ENCODE results near the gene KCNN3.

GRCh38 chr1:154726896-154727753, 143.0 kb downstream of the KCNN3 start:
- TF ChIP-seq GABPA (IDR thresholded peaks at IDR 0.05; ENCODE audit: borderline replicate concordance, insufficient read depth, low read length) (no peak), CHD2 (IDR thresholded peaks at IDR 0.05; ENCODE audit: low read length) (no peak), EZH2 (IDR thresholded peaks at IDR 0.05; ENCODE audit: low read depth, low read length, severe bottlenecking) (no peak), CTCF (IDR thresholded peaks at IDR 0.05; ENCODE audit: control extremely low read depth in 1 of 3, insufficient read depth in 1 of 3, low read depth in 1 of 3, low read length in 3 of 3) (peak in 2 of 3 experiments; percentile 18 to 28; a peak in 2 of 4 replicates), POLR2A (IDR thresholded peaks at IDR 0.05; ENCODE audit: control extremely low read depth in 1 of 2, low read depth in 2 of 2, low read length in 2 of 2) (no peak), POLR2AphosphoS5 (IDR thresholded peaks at IDR 0.05; ENCODE audit: low read depth, low read length) (no peak)
